ENCODE measurements around the gene LNX1. TPM values are rescaled to one million over a fixed set of nuclear protein-coding genes. Genes with fewer than 3 reads are reported as not detected.

LNX1 gene
- total and polyA plus RNA-seq, 10 of the 15 experiments (the other 5 are each of a cell fraction or from before 2014, with no cell fraction given): 0.72 to 1.4 (median 1.0) TPM

DNA sequence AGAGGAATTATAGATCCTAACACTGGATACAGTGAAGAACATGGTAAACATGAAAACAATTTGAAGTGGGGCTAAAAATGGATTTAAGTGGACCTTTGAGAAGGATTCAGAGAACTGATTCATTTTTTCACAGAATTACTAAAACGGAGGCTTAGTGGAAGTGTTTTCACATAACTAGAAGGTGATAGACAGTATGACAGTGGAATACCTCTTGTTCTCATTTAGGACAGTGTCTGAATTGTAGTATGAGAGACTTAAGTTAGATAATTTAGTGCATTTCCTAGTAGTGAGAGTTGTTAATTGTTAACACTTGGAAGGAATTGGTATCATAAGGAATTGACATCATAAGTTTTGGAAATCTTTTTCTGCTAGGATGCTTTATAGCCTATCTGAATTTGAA is 149.7 kb downstream of the LNX1 start (continued):
- TF ChIP-seq, protein P1, sequence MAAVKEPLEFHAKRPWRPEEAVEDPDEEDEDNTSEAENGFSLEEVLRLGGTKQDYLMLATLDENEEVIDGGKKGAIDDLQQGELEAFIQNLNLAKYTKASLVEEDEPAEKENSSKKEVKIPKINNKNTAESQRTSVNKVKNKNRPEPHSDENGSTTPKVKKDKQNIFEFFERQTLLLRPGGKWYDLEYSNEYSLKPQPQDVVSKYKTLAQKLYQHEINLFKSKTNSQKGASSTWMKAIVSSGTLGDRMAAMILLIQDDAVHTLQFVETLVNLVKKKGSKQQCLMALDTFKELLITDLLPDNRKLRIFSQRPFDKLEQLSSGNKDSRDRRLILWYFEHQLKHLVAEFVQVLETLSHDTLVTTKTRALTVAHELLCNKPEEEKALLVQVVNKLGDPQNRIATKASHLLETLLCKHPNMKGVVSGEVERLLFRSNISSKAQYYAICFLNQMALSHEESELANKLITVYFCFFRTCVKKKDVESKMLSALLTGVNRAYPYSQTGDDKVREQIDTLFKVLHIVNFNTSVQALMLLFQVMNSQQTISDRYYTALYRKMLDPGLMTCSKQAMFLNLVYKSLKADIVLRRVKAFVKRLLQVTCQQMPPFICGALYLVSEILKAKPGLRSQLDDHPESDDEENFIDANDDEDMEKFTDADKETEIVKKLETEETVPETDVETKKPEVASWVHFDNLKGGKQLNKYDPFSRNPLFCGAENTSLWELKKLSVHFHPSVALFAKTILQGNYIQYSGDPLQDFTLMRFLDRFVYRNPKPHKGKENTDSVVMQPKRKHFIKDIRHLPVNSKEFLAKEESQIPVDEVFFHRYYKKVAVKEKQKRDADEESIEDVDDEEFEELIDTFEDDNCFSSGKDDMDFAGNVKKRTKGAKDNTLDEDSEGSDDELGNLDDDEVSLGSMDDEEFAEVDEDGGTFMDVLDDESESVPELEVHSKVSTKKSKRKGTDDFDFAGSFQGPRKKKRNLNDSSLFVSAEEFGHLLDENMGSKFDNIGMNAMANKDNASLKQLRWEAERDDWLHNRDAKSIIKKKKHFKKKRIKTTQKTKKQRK (IDR thresholded peaks at IDR 0.05; ENCODE audit: low read depth, low read length): no peak
- TF ChIP-seq, protein P2, sequence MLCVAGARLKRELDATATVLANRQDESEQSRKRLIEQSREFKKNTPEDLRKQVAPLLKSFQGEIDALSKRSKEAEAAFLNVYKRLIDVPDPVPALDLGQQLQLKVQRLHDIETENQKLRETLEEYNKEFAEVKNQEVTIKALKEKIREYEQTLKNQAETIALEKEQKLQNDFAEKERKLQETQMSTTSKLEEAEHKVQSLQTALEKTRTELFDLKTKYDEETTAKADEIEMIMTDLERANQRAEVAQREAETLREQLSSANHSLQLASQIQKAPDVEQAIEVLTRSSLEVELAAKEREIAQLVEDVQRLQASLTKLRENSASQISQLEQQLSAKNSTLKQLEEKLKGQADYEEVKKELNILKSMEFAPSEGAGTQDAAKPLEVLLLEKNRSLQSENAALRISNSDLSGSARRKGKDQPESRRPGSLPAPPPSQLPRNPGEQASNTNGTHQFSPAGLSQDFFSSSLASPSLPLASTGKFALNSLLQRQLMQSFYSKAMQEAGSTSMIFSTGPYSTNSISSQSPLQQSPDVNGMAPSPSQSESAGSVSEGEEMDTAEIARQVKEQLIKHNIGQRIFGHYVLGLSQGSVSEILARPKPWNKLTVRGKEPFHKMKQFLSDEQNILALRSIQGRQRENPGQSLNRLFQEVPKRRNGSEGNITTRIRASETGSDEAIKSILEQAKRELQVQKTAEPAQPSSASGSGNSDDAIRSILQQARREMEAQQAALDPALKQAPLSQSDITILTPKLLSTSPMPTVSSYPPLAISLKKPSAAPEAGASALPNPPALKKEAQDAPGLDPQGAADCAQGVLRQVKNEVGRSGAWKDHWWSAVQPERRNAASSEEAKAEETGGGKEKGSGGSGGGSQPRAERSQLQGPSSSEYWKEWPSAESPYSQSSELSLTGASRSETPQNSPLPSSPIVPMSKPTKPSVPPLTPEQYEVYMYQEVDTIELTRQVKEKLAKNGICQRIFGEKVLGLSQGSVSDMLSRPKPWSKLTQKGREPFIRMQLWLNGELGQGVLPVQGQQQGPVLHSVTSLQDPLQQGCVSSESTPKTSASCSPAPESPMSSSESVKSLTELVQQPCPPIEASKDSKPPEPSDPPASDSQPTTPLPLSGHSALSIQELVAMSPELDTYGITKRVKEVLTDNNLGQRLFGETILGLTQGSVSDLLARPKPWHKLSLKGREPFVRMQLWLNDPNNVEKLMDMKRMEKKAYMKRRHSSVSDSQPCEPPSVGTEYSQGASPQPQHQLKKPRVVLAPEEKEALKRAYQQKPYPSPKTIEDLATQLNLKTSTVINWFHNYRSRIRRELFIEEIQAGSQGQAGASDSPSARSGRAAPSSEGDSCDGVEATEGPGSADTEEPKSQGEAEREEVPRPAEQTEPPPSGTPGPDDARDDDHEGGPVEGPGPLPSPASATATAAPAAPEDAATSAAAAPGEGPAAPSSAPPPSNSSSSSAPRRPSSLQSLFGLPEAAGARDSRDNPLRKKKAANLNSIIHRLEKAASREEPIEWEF (IDR thresholded peaks at IDR 0.05; ENCODE audit: insufficient replicate concordance, low read depth, low read length): no peak
- TF ChIP-seq JUND (IDR thresholded peaks at IDR 0.05; ENCODE audit: low read depth, low read length): no peak
- no peak for TF ChIP-seq SMARCA5 (IDR thresholded peaks at IDR 0.05)
- TF ChIP-seq CREM (IDR thresholded peaks at IDR 0.05; ENCODE audit: low read depth): no peak
- TF ChIP-seq GATAD2B (conservative IDR thresholded peaks at IDR 0.05; ENCODE audit: low read depth): no peak
- no peak for TF ChIP-seq ETV6 (conservative IDR thresholded peaks at IDR 0.05 in 1 of 2, IDR thresholded peaks at IDR 0.05 in 1 of 2; ENCODE audit: borderline replicate concordance in 1 of 2, low read depth in 1 of 2)
- TF ChIP-seq, protein P3, sequence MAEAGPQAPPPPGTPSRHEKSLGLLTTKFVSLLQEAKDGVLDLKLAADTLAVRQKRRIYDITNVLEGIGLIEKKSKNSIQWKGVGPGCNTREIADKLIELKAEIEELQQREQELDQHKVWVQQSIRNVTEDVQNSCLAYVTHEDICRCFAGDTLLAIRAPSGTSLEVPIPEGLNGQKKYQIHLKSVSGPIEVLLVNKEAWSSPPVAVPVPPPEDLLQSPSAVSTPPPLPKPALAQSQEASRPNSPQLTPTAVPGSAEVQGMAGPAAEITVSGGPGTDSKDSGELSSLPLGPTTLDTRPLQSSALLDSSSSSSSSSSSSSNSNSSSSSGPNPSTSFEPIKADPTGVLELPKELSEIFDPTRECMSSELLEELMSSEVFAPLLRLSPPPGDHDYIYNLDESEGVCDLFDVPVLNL (IDR thresholded peaks at IDR 0.05; ENCODE audit: low read depth, low read length): no peak
- TF ChIP-seq CHD2 (IDR thresholded peaks at IDR 0.05; ENCODE audit: borderline replicate concordance, low read depth, low read length): no peak

All from GM12878 (cell line).